T-helper 17 cell (primary cell): Measurements from ENCODE around the gene HEATR9. TPM values are rescaled to one million over a fixed set of nuclear protein-coding genes. Genes with fewer than 3 reads are reported as not detected.
A peak's percentile ranks its signal among the peaks of the same experiment; 100 is the strongest.

Experiments used
- ATAC-seq: fragments of 150-1000 bp; cut with Tn5 transposase; 2 replicates; pipeline ENCODE4 v1.10.0; 2021; ENCODE audit warnings: mild to moderate bottlenecking, moderate library complexity
- DNase-seq, 3 donors: peaks; one replicate each; pipeline versions ENCODE4 v3.0.0 to v3.0.0-alpha.2; 2020 to 2021
- H3K9me3 ChIP-seq: one replicate; pipeline ENCODE4 v1.7.0; 2013; ENCODE audit warnings: low read length, mild to moderate bottlenecking; ENCODE audit not compliant: control insufficient read depth, poor library complexity, severe bottlenecking
- H3K27ac Mint-ChIP-seq: one replicate; pipeline ENCODE4 v1.8.0; 2022; ENCODE audit warnings: mild to moderate bottlenecking, moderate library complexity, mixed read lengths
- H3K27me3 Mint-ChIP-seq: one replicate; pipeline ENCODE4 v1.8.0; 2022; ENCODE audit warnings: mixed read lengths
- H3K36me3 Mint-ChIP-seq: one replicate; pipeline ENCODE4 v1.8.0; 2022; ENCODE audit warnings: low read depth, mixed read lengths
- H3K4me1 Mint-ChIP-seq: one replicate; pipeline ENCODE4 v1.8.0; 2022; ENCODE audit warnings: mild to moderate bottlenecking, mixed read lengths
- H3K4me3 Mint-ChIP-seq: one replicate; pipeline ENCODE4 v1.8.0; 2022; ENCODE audit warnings: mild to moderate bottlenecking, moderate library complexity, mixed read lengths
- total RNA-seq, 4 donors: library from RNA in 2 of 4; stranded (reverse) in 2 of 4; gene quantifications; one replicate each; pipeline ENCODE4 v1.2.3 and lab custom pipeline; 2022 to 2026

Gene HEATR9
- total RNA-seq, 2 donors from 2014 or later: 0.50 TPM; not detected in 1

GRCh38 chr17:35841505-35841904 lies 27.2 kb downstream of the HEATR9 start:
- Mint-ChIP-seq H3K36me3 (peaks cover 13% of the 10 kb centered on the region), H3K4me3 (no peak overlapping the region), H3K27me3 (no peaks in the 10 kb centered on the region), H3K4me1 (peaks cover 7% of the 10 kb centered on the region), H3K27ac (peak overlapping the region; percentile 43)
- no peak for DNase-seq
- no peaks in the 10 kb centered on the region for H3K9me3 ChIP-seq
- ATAC-seq: no peak

- H3K9me3 ChIP-seq: no peaks in the 10 kb centered on the region
- H3K27ac Mint-ChIP-seq: peak overlapping the region; percentile 43
- no peaks in the 10 kb centered on the region for H3K27me3 Mint-ChIP-seq
- no peak for ATAC-seq
- DNase-seq: no peak
- no peak overlapping the region for H3K4me3 Mint-ChIP-seq
- H3K36me3 Mint-ChIP-seq: peaks cover 13% of the 10 kb centered on the region
- peaks cover 7% of the 10 kb centered on the region for H3K4me1 Mint-ChIP-seq
These were observed 27.6 kb downstream of the HEATR9 start for GRCh38 chr17:35841101-35841500.

- no peaks in the 10 kb centered on the region for H3K27me3 Mint-ChIP-seq
- H3K4me1 Mint-ChIP-seq: peaks cover 10% of the 10 kb centered on the region
- H3K36me3 Mint-ChIP-seq: peaks cover 2% of the 10 kb centered on the region
- DNase-seq (no peak), ATAC-seq (no peak)
- H3K4me3 Mint-ChIP-seq: no peak overlapping the region
- H3K9me3 ChIP-seq: no peaks in the 10 kb centered on the region
- no peak overlapping the region for H3K27ac Mint-ChIP-seq
These were observed 43.5 kb downstream of the HEATR9 start for GRCh38 chr17:35825206-35825605.

- Mint-ChIP-seq H3K4me1 (peaks cover 16% of the 10 kb centered on the region), H3K36me3 (peaks cover 2% of the 10 kb centered on the region), H3K4me3 (no peak overlapping the region), H3K27me3 (no peaks in the 10 kb centered on the region), H3K27ac (no peak overlapping the region)
- ATAC-seq (no peak), DNase-seq (no peak)
- H3K9me3 ChIP-seq: no peaks in the 10 kb centered on the region
These were observed 47.4 kb downstream of the HEATR9 start for GRCh38 chr17:35821308-35821707.

GRCh38 chr17:35819455-35819854 lies 49.2 kb downstream of the HEATR9 start:
- no peaks in the 10 kb centered on the region for H3K9me3 ChIP-seq
- H3K27me3 Mint-ChIP-seq: no peaks in the 10 kb centered on the region
- no peak for ATAC-seq
- no peak overlapping the region for H3K4me3 Mint-ChIP-seq
- H3K27ac Mint-ChIP-seq: peak overlapping the region; percentile 14
- H3K36me3 Mint-ChIP-seq: peaks cover 2% of the 10 kb centered on the region
- no peak for DNase-seq
- peaks cover 23% of the 10 kb centered on the region for H3K4me1 Mint-ChIP-seq

- Mint-ChIP-seq H3K4me3 (no peak overlapping the region), H3K27me3 (no peaks in the 10 kb centered on the region), H3K27ac (no peak overlapping the region), H3K36me3 (no peaks in the 10 kb centered on the region), H3K4me1 (peaks cover 24% of the 10 kb centered on the region)
- H3K9me3 ChIP-seq: no peaks in the 10 kb centered on the region
- ATAC-seq (no peak), DNase-seq (no peak)
These were observed 51.5 kb downstream of the HEATR9 start for GRCh38 chr17:35817196-35817595.

GRCh38 chr17:35816723-35817122 lies 52.0 kb downstream of the HEATR9 start:
- DNase-seq (no peak), ATAC-seq (no peak)
- H3K9me3 ChIP-seq: no peaks in the 10 kb centered on the region
- Mint-ChIP-seq H3K4me1 (peaks cover 24% of the 10 kb centered on the region), H3K4me3 (no peak overlapping the region), H3K36me3 (no peaks in the 10 kb centered on the region), H3K27ac (no peak overlapping the region), H3K27me3 (no peaks in the 10 kb centered on the region)

- H3K9me3 ChIP-seq: no peaks in the 10 kb centered on the region
- DNase-seq (no peak), ATAC-seq (no peak)
- peaks cover 43% of the 10 kb centered on the region for H3K4me1 Mint-ChIP-seq
- H3K4me3 Mint-ChIP-seq: no peak overlapping the region
- H3K27me3 Mint-ChIP-seq: no peaks in the 10 kb centered on the region
- H3K27ac Mint-ChIP-seq: peak overlapping the region; percentile 59
- no peaks in the 10 kb centered on the region for H3K36me3 Mint-ChIP-seq
These were observed 56.2 kb downstream of the HEATR9 start for GRCh38 chr17:35812456-35812855.

- no peaks in the 10 kb centered on the region for H3K9me3 ChIP-seq
- Mint-ChIP-seq H3K4me1 (peaks cover 45% of the 10 kb centered on the region), H3K36me3 (no peaks in the 10 kb centered on the region), H3K27me3 (no peaks in the 10 kb centered on the region), H3K27ac (peak overlapping the region; percentile 59), H3K4me3 (peak overlapping the region; percentile 15)
- ATAC-seq (no peak), DNase-seq (no peak)
These were observed 56.9 kb downstream of the HEATR9 start for GRCh38 chr17:35811759-35812158.

GRCh38 chr17:35809855-35810461 lies 58.7 kb downstream of the HEATR9 start:
- H3K9me3 ChIP-seq: no peaks in the 10 kb centered on the region
- Mint-ChIP-seq H3K4me3 (peak overlapping the region; percentile 96), H3K4me1 (peaks cover 38% of the 10 kb centered on the region), H3K36me3 (no peaks in the 10 kb centered on the region), H3K27me3 (no peaks in the 10 kb centered on the region), H3K27ac (peak overlapping the region; percentile 97)
- no peak for DNase-seq
- no peak for ATAC-seq

GRCh38 chr17:35808962-35809854 lies 59.5 kb downstream of the HEATR9 start, which contains the start of gene TAF15:
Gene TAF15 (plus strand): TSS chr17:35809484. CDS start chr17:35809570, 86 bp downstream.
- Mint-ChIP-seq H3K4me1 (peaks cover 38% of the 10 kb centered on the region), H3K36me3 (no peaks in the 10 kb centered on the region), H3K4me3 (peak within 1 kb of the TSS; percentile 96), H3K27ac (peak within 1 kb of the TSS; percentile 97), H3K27me3 (no peaks in the 10 kb centered on the region)
- peak; percentile 94 for ATAC-seq
- H3K9me3 ChIP-seq: no peaks in the 10 kb centered on the region
- peak; percentile 91 to 94 (median 91) for DNase-seq

GRCh38 chr17:35808240-35808961 lies 60.3 kb downstream of the HEATR9 start:
- no peaks in the 10 kb centered on the region for H3K36me3 Mint-ChIP-seq
- H3K9me3 ChIP-seq: no peaks in the 10 kb centered on the region
- H3K27me3 Mint-ChIP-seq: no peaks in the 10 kb centered on the region
- peaks cover 38% of the 10 kb centered on the region for H3K4me1 Mint-ChIP-seq
- peak overlapping the region; percentile 96 for H3K4me3 Mint-ChIP-seq
- DNase-seq (no peak), ATAC-seq (no peak)
- peak overlapping the region; percentile 97 for H3K27ac Mint-ChIP-seq
